Testis (tissue), 5 donors: ENCODE data around the gene MAGEA12. TPM values are rescaled to one million over a fixed set of nuclear protein-coding genes. Genes with fewer than 3 reads are reported as not detected.
"Not testable (repeated sequence)": the region's sequence is repeated elsewhere in the genome, so short reads cannot be mapped to it uniquely, and the experiment has no call there.

ENCODE experiments used
- DNase-seq: peaks from one replicate; pipeline ENCODE4 v3.0.0-alpha.2; 2019
- H3K27ac ChIP-seq, 2 donors: fragments of 200-600 bp; sonication (generic); one replicate each; pipeline ENCODE4 v1.5.1; 2019
- H3K27me3 ChIP-seq: fragments of 200-600 bp; sonication (generic); one replicate; pipeline ENCODE4 v1.5.1; 2019
- H3K36me3 ChIP-seq: fragments of 200-600 bp; sonication (generic); one replicate; pipeline ENCODE4 v1.5.1; 2017; ENCODE audit warnings: low read depth; ENCODE audit errors: missing control alignments
- H3K4me1 ChIP-seq: fragments of 200-600 bp; sonication (generic); one replicate; pipeline ENCODE4 v1.5.1; 2019
- H3K4me3 ChIP-seq, 2 donors: fragments of 200-600 bp; sonication (generic); one replicate each; pipeline ENCODE4 v1.5.1; 2017 to 2019
- H3K9me3 ChIP-seq: fragments of 200-600 bp; sonication (generic); one replicate; pipeline ENCODE4 v1.5.1; 2017
- POLR2A ChIP-seq: fragments of 450-650 bp; IDR thresholded peaks from one replicate; pipeline ENCODE4 v1.6.1; 2017; ENCODE audit warnings: antibody characterized with exemption, mild to moderate bottlenecking, moderate library complexity
- WGBS, 2 donors: methylation state at CpG; one replicate each; pipeline ENCODE4 v1.1.5; 2018; 5-methylcytosine and 5-hydroxymethylcytosine counted together
- intact Hi-C: fragments of 100-400 bp; cut with DNase I; formaldehyde crosslinking; loops from one replicate; pipeline ENCODE4 v1.15.1; 2023; ENCODE audit warnings: low total_unique reads
- long read RNA-seq, 2 donors: transcript quantifications; one replicate each; lab custom pipeline, GENCODE V29; 2026
- polyA plus RNA-seq: library from polyadenylated mRNA; stranded (reverse); fragments of 350-450 nt; fragmentation: Illumina TruSeq; extraction: RNeasy Lipid Tissue Mini Kit (QIAGEN cat#74804); gene quantifications from one replicate; pipeline ENCODE4 v1.2.3, GENCODE V29; 2014; ENCODE audit warnings: low read depth, low replicate concordance; ENCODE audit not compliant: insufficient read depth
- total RNA-seq, 2 donors: library from RNA; depleted of rRNA; stranded (reverse); fragments of >200 nt; gene quantifications; one replicate each; pipeline ENCODE4 v1.2.3, GENCODE V29; 2016
- TF ChIP-seq, protein P1 (sequence below), 3 experiments: fragments of 450-650 bp in 2 of 3; fragments of 200-600 bp in 1 of 3; sonication (generic) in 1 of 3; IDR thresholded peaks; one replicate each; pipeline ENCODE4 v1.5.1; 2016 to 2019; ENCODE audit warnings: antibody characterized with exemption in 3 of 3, mild to moderate bottlenecking in 2 of 3, moderate library complexity in 1 of 3

Gene MAGEA12, protein sequence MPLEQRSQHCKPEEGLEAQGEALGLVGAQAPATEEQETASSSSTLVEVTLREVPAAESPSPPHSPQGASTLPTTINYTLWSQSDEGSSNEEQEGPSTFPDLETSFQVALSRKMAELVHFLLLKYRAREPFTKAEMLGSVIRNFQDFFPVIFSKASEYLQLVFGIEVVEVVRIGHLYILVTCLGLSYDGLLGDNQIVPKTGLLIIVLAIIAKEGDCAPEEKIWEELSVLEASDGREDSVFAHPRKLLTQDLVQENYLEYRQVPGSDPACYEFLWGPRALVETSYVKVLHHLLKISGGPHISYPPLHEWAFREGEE
- total RNA-seq: 10 to 100 TPM in 1 of 2 donors, 1 to 10 TPM in 1; 8.9 to 11.4 TPM
- polyA plus RNA-seq: 5.6 TPM
- long read RNA-seq, donor 1: 0 reads
- long read RNA-seq, donor 2: 0 reads

DNA sequence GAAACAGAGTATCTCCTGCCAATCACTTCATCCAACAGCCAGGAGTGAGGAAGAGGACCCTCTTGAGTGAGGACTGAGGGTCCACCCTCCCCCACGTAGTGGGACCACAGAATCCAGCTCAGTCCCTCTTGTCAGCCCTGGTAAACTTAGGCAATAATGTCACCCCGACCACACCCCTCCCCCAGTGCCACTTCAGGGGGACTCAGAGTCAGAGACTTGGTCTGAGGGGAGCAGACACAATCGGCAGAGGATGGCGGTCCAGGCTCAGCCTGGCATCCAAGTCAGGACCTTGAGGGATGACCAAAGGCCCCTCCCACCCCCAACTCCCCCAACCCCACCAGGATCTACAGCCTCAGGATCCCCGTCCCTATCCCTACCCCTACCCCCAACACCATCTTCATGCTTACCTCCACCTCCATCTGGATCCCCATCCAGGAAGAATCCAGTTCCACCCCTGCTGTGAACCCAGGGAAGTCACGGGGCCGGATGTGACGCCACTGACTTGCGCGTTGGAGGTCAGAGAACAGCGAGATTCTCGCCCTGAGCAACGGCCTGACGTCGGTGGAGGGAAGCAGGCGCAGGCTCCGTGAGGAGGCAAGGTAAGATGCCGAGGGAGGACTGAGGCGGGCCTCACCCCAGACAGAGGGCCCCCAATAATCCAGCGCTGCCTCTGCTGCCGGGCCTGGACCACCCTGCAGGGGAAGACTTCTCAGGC lies at the start of gene MAGEA12, which contains the start of gene CSAG1:
MAGEA12 (plus strand) TSS at position 497 of the 715 bp plus-strand sequence. CDS start 2,405 bp downstream, outside the sequence.
CSAG1 (minus strand) TSS at position 461 of the 715 bp plus-strand sequence. CDS start 1,261 bp downstream, outside the sequence.
- Histone ChIP-seq H3K4me3 (no peak within 1 kb of the TSS), H3K27ac (no peak within 1 kb of the TSS), H3K4me1 (no peaks in the 10 kb centered on the region), H3K27me3 (no peaks in the 10 kb centered on the region), H3K9me3 (no peaks in the 10 kb centered on the region), H3K36me3 (no peaks in the 10 kb centered on the region)
- WGBS, 2 donors: 83 to 90% methylated on average over 4 to 5 of the region's 21 CpGs
- peak; percentile 57 for DNase-seq
- intact Hi-C loops: no loop called here
- TF ChIP-seq, protein P1, sequence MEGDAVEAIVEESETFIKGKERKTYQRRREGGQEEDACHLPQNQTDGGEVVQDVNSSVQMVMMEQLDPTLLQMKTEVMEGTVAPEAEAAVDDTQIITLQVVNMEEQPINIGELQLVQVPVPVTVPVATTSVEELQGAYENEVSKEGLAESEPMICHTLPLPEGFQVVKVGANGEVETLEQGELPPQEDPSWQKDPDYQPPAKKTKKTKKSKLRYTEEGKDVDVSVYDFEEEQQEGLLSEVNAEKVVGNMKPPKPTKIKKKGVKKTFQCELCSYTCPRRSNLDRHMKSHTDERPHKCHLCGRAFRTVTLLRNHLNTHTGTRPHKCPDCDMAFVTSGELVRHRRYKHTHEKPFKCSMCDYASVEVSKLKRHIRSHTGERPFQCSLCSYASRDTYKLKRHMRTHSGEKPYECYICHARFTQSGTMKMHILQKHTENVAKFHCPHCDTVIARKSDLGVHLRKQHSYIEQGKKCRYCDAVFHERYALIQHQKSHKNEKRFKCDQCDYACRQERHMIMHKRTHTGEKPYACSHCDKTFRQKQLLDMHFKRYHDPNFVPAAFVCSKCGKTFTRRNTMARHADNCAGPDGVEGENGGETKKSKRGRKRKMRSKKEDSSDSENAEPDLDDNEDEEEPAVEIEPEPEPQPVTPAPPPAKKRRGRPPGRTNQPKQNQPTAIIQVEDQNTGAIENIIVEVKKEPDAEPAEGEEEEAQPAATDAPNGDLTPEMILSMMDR (IDR thresholded peaks at IDR 0.05): no peak
- no peak for TF ChIP-seq POLR2A

DNA sequence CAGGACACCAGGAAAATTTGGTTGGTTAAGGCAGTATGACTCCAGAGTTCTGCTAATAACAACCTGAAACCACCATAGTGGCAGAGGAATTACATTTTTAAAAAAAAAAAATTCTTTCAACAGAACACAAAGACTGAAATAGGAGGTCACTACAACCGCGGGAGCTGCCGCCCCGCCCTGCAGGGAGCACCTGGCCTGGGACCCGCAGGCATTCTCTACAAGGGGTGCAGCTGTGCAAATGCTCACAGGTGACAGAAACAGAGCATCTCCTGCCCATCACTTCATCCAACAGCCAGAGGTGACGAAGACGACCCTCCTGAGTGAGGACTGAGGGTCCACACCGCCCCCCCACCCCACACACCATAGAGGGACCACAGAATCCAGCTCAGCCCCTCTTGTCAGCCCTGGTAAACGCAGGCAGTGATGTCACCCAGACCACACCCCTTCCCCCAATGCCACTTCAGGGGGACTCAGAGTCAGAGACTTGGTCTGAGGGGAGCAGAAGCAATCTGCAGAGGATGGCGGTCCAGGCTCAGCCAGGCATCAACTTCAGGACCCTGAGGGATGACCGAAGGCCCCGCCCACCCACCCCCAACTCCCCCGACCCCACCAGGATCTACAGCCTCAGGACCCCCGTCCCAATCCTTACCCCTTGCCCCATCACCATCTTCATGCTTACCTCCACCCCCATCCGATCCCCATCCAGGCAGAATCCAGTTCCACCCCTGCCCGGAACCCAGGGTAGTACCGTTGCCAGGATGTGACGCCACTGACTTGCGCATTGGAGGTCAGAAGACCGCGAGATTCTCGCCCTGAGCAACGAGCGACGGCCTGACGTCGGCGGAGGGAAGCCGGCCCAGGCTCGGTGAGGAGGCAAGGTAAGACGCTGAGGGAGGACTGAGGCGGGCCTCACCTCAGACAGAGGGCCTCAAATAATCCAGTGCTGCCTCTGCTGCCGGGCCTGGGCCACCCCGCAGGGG lies 35.3 kb upstream of the MAGEA12 start, which contains the start of gene MAGEA3:
MAGEA3 (plus strand) TSS at position 843 of the 980 bp plus-strand sequence. CDS start 2,039 bp downstream, outside the sequence.
- H3K27ac ChIP-seq, intact Hi-C loops, H3K36me3 ChIP-seq, DNase-seq, H3K4me3 ChIP-seq, H3K4me1 ChIP-seq, H3K9me3 ChIP-seq, H3K27me3 ChIP-seq: not testable (repeated sequence)
- 75% methylated on average over 5 of the region's 34 CpGs; no CpG with 5 or more reads in 1 of the 2 donors for WGBS, 2 donors

DNA sequence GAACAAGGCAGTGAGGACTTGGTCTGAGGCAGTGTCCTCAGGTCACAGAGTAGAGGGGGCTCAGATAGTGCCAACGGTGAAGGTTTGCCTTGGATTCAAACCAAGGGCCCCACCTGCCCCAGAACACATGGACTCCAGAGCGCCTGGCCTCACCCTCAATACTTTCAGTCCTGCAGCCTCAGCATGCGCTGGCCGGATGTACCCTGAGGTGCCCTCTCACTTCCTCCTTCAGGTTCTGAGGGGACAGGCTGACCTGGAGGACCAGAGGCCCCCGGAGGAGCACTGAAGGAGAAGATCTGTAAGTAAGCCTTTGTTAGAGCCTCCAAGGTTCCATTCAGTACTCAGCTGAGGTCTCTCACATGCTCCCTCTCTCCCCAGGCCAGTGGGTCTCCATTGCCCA lies 33.2 kb upstream of the MAGEA12 start:
- H3K27me3 ChIP-seq, H3K27ac ChIP-seq, H3K4me1 ChIP-seq, DNase-seq, H3K36me3 ChIP-seq, H3K4me3 ChIP-seq, intact Hi-C loops, H3K9me3 ChIP-seq: not testable (repeated sequence)
- 100% methylated on average over 3 of the region's 5 CpGs; no CpG with 5 or more reads in 1 of the 2 donors for WGBS, 2 donors

DNA sequence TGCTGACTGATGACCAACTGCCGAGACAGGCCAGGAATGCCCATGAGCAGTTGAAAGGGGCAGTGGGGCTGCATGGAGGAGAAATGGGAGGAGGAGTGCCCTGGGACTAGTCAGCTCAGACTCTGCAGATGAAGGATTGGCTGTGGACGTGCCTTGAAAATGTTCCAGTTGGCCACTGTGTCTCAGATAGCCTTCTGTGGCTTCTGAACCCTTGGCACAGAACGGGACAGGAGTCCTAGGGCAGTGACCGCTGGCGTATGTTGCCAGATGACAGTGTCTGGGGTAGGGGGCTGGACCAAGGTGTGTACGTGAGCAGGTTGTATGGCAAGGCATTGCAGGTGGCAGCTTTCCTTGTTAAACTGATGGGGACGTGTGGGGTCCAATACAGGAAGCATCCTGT lies 27.1 kb upstream of the MAGEA12 start:
- H3K4me1 ChIP-seq, H3K9me3 ChIP-seq, H3K27ac ChIP-seq, intact Hi-C loops, H3K4me3 ChIP-seq, H3K27me3 ChIP-seq, DNase-seq, H3K36me3 ChIP-seq: not testable (repeated sequence)
- WGBS, 2 donors: 94% methylated on average over 5 of the region's 7 CpGs; no CpG with 5 or more reads in 1 of the 2 donors

DNA sequence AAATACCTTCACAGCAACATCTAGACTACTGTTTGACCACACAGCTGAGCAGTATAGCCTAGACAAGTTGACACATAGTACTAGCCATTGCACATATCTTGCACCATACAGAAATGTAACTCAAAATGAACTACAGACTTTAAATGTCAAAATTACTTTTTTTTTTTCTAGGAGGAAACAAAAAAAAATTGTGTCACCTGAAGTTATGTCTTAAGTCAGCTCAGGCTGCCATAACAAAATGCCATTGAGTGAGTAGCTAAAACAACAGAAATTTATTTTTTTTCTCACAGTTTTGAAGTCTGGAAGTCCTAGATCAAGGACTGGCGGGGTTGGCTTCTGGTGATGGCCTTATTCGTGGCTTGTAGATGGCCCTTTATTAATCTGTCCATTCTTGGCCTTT lies 24.4 kb upstream of the MAGEA12 start, which contains the start of gene CSAG2:
CSAG2 (minus strand) TSS at position 101 of the 400 bp plus-strand sequence. CDS start 161 bp downstream, outside the sequence.
- H3K27ac ChIP-seq, intact Hi-C loops, H3K4me3 ChIP-seq, DNase-seq, H3K4me1 ChIP-seq, H3K36me3 ChIP-seq, H3K27me3 ChIP-seq, H3K9me3 ChIP-seq: not testable (repeated sequence)
- WGBS, 2 donors: no CpG with 5 or more reads among the region's 2 CpGs

DNA sequence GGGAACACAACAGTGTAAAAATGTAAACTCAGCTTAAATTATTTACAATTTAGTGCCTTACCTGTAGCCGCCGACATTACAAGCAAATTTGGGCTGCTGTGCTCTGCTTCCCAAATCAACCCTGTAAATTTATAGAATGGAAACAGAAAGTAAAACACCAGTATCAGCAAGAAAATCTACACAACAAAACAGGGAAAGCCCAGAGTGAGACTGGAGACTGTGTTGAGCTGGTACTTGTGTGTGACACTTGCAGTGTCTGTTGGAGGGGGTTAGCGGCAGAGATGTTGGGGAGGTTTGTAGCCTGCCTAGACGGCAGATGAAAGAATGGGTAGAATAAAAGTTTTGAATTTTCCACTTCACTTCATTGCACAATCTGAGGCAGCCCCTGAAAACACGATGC lies 20.4 kb upstream of the MAGEA12 start:
- H3K36me3 ChIP-seq, H3K9me3 ChIP-seq, H3K4me3 ChIP-seq, H3K27ac ChIP-seq, intact Hi-C loops, H3K27me3 ChIP-seq, DNase-seq, H3K4me1 ChIP-seq: not testable (repeated sequence)
- no CpG with 5 or more reads among the region's 5 CpGs for WGBS, 2 donors

DNA sequence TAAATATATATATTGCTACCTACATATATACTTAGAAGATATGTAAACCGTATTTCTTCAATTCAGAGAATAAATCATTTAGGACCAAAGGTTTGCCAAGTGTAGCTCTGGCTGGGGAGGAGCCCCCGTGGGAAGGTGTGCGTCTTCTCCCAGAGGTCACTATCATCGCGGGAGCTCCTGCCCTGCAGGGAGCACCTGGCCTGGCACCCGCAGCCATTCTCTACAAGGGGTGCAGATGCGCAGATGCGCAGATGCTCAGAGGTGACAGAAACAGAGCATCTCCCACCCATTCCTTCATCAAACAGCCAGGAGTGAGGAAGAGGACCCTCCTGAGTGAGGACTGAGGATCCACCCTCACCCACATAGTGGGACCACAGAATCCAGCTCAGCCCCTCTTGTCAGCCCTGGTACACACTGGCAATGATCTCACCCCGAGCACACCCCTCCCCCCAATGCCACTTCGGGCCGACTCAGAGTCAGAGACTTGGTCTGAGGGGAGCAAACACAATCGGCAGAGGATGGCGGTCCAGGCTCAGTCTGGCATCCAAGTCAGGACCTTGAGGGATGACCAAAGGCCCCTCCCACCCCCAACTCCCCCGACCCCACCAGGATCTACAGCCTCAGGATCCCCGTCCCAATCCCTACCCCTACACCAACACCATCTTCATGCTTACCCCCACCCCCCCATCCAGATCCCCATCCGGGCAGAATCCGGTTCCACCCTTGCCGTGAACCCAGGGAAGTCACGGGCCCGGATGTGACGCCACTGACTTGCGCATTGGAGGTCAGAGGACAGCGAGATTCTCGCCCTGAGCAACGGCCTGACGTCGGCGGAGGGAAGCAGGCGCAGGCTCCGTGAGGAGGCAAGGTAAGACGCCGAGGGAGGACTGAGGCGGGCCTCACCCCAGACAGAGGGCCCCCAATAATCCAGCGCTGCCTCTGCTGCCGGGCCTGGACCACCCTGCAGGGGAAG lies 19.5 kb upstream of the MAGEA12 start, which contains the start of gene MAGEA2B:
MAGEA2B (plus strand) TSS at position 814 of the 973 bp plus-strand sequence. CDS start 2,479 bp downstream, outside the sequence.
- H3K27me3 ChIP-seq, H3K27ac ChIP-seq, H3K9me3 ChIP-seq, DNase-seq, H3K4me3 ChIP-seq, intact Hi-C loops, H3K36me3 ChIP-seq, H3K4me1 ChIP-seq: not testable (repeated sequence)
- WGBS, 2 donors: no CpG with 5 or more reads among the region's 35 CpGs
